ENCODE results near the gene MAPK8IP2. TPM values are rescaled to one million over a fixed set of nuclear protein-coding genes. Genes with fewer than 3 reads are reported as not detected.

The MAPK8IP2 gene
- polyA plus RNA-seq, 1 of the 3 experiments (the other 2 are of a cell fraction) = 2.7 TPM

DNA sequence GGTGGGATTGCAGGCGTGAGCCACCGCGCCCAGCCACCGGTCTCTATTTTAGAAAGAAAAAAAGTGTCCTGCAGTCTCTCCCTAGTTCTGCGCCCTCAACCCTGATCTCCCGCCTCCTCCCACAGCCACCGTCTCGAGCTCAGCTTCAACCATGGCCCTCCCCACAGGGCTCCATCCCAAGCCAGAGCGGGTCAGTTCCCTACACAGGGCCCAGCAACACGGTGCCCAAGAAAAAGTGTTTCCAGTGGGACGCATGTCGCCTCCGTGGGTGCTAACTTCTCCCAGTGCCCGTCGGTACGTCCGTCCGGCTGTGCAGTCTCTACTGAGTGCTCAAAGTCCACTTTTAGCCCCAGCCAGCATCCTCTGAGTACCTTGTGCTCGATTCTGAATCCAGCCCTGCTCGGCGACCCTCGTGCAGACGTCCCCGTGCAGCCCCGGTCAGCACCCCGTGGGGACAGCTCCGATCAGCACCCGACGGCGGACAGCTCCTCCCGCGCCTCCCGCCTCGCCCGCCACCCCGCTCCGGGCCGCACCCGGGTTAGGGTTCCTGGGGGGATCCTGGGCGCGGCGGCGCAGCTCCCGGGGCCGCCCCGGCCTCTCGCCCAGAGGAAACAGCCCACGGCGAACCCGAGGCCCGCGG lies 657 bp upstream of the MAPK8IP2 start:
- Histone ChIP-seq H3K4me3 (ENCODE audit: low read depth in 2 of 2, low read length in 1 of 2) (peak overlapping the region; percentile 26 to 51; a peak in 3 of 4 replicates), H2AFZ (ENCODE audit: low read depth) (no peak overlapping the region), H3K27me3 (ENCODE audit: insufficient read depth) (no peaks in the 10 kb centered on the region), H3K9me2 (no peaks in the 10 kb centered on the region), H3K79me2 (ENCODE audit: insufficient read depth) (no peaks in the 10 kb centered on the region), H3F3A (replicated peaks; ENCODE audit: insufficient read depth) (no peaks in the 10 kb centered on the region), H3K36me3 (replicated peaks in 1 of 2; ENCODE audit: control insufficient read depth in 1 of 2, insufficient read depth in 2 of 2, low read length in 1 of 2) (no peaks in the 10 kb centered on the region), H3K4me1 (ENCODE audit: control insufficient read depth in 1 of 2, insufficient read depth in 2 of 2, low read depth in 1 of 2, low read length in 1 of 2) (peaks cover 0 to 10% of the 10 kb centered on the region in 2 experiments; a peak in 1 of 4 replicates), H3K9me3 (no peaks in the 10 kb centered on the region), H3K4me2 (peak overlapping the region; percentile 71), H3K27ac (ENCODE audit: low read depth in 2 of 2, low read length in 1 of 2) (peak overlapping the region in 1 of 2 experiments; percentile 51; a peak in 1 of 4 replicates), H3K9ac (no peak overlapping the region), H4K20me1 (ENCODE audit: insufficient read depth) (no peaks in the 10 kb centered on the region)
- 18% methylated on average over 17 of the region's 52 CpGs for WGBS (ENCODE audit: low lambda C conversion rate)
- POLR2A ChIA-PET = interaction anchor here (0.6 to 1.1 kb wide), 4 partner anchors 10 to 74 kb away, joined by 3 read pairs; partner anchors contain the start of genes CHKB and SCO2
- TF ChIP-seq MXI1 (IDR thresholded peaks at IDR 0.05; ENCODE audit: low read depth, low read length) (peak; percentile 10; the same call in 1 of the 2 replicates), GABPA (IDR thresholded peaks at IDR 0.05; ENCODE audit: low read depth) (no peak), RCOR1 (IDR thresholded peaks at IDR 0.05; ENCODE audit: low read length) (no peak), EZH2phosphoT487 (IDR thresholded peaks at IDR 0.05; ENCODE audit: borderline replicate concordance, low read depth) (no peak), RFX5 (IDR thresholded peaks at IDR 0.05; ENCODE audit: low read length) (no peak), SMC3 (IDR thresholded peaks at IDR 0.05; ENCODE audit: low read depth, low read length) (no peak), SIN3A (IDR thresholded peaks at IDR 0.05; ENCODE audit: borderline replicate concordance, low read depth, low read length) (peak; percentile 99)
- TF ChIP-seq, protein P1, sequence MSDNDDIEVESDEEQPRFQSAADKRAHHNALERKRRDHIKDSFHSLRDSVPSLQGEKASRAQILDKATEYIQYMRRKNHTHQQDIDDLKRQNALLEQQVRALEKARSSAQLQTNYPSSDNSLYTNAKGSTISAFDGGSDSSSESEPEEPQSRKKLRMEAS (IDR thresholded peaks at IDR 0.05; ENCODE audit: low read depth) = 0 out of 2 replicates have a peak, but pooled peaks have one; percentile 48
- TF ChIP-seq, protein P2, sequence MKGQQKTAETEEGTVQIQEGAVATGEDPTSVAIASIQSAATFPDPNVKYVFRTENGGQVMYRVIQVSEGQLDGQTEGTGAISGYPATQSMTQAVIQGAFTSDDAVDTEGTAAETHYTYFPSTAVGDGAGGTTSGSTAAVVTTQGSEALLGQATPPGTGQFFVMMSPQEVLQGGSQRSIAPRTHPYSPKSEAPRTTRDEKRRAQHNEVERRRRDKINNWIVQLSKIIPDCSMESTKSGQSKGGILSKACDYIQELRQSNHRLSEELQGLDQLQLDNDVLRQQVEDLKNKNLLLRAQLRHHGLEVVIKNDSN (IDR thresholded peaks at IDR 0.05; ENCODE audit: borderline replicate concordance, low read depth) = no peak
- TF ChIP-seq, protein P3, sequence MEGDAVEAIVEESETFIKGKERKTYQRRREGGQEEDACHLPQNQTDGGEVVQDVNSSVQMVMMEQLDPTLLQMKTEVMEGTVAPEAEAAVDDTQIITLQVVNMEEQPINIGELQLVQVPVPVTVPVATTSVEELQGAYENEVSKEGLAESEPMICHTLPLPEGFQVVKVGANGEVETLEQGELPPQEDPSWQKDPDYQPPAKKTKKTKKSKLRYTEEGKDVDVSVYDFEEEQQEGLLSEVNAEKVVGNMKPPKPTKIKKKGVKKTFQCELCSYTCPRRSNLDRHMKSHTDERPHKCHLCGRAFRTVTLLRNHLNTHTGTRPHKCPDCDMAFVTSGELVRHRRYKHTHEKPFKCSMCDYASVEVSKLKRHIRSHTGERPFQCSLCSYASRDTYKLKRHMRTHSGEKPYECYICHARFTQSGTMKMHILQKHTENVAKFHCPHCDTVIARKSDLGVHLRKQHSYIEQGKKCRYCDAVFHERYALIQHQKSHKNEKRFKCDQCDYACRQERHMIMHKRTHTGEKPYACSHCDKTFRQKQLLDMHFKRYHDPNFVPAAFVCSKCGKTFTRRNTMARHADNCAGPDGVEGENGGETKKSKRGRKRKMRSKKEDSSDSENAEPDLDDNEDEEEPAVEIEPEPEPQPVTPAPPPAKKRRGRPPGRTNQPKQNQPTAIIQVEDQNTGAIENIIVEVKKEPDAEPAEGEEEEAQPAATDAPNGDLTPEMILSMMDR (IDR thresholded peaks at IDR 0.05) = no peak
- TF ChIP-seq, protein P4, sequence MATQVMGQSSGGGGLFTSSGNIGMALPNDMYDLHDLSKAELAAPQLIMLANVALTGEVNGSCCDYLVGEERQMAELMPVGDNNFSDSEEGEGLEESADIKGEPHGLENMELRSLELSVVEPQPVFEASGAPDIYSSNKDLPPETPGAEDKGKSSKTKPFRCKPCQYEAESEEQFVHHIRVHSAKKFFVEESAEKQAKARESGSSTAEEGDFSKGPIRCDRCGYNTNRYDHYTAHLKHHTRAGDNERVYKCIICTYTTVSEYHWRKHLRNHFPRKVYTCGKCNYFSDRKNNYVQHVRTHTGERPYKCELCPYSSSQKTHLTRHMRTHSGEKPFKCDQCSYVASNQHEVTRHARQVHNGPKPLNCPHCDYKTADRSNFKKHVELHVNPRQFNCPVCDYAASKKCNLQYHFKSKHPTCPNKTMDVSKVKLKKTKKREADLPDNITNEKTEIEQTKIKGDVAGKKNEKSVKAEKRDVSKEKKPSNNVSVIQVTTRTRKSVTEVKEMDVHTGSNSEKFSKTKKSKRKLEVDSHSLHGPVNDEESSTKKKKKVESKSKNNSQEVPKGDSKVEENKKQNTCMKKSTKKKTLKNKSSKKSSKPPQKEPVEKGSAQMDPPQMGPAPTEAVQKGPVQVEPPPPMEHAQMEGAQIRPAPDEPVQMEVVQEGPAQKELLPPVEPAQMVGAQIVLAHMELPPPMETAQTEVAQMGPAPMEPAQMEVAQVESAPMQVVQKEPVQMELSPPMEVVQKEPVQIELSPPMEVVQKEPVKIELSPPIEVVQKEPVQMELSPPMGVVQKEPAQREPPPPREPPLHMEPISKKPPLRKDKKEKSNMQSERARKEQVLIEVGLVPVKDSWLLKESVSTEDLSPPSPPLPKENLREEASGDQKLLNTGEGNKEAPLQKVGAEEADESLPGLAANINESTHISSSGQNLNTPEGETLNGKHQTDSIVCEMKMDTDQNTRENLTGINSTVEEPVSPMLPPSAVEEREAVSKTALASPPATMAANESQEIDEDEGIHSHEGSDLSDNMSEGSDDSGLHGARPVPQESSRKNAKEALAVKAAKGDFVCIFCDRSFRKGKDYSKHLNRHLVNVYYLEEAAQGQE (IDR thresholded peaks at IDR 0.05; ENCODE audit: low read depth, low read length) = peak; percentile 100
- peak; percentile 70 for DNase-seq
- CTCF ChIA-PET = interaction anchor here (0.7 to 1.7 kb wide), 3 partner anchors 37 to 143 kb away, joined by 3 to 5 read pairs (median 5); partner anchors contain the start of genes SCO2 and SYCE3
